D341Med (cell line): ENCODE results near the gene RNF13.

Experiments
- DNase-seq: peaks from one replicate; pipeline ENCODE4 v3.0.0; 2012; ENCODE audit warnings: low spot score

Gene RNF13

DNA sequence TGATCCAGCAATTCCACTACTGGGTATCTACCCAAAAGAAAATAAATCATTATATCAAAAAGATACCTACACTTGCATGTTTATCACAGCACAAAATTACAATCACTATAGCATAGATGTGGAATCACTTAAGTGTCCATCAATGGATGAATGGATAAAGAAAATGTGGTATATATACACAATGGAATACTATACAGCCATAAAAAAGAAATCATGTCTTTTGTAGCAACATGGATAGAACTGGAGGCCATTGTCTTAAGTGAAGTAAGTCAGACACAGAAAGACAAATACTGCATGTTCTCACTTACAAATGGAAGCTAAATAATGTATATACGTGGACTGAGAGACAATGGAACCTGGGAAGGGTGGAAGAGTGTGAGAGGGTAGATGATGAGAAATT lies 185.9 kb downstream of the RNF13 start:
- no peak for DNase-seq

DNA sequence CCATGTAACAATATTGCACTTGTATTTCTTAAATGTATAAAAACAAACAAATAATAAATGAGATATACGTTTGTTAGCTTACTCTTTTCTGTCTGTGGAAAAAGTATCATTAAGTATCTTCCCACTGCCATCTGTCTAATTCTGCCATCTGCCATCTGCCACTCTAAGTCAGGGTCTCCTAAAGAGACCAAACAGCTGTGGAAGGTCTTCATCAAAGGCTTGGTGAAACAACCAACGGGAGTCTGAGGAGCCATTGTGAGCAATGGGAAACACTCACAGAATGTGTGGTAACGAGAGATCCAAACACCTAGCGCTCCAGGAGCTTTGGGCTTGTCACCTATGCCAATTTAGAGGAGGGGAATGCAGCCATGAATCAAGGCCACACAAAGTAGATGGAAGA lies 186.4 kb downstream of the RNF13 start:
- no peak for DNase-seq

DNA sequence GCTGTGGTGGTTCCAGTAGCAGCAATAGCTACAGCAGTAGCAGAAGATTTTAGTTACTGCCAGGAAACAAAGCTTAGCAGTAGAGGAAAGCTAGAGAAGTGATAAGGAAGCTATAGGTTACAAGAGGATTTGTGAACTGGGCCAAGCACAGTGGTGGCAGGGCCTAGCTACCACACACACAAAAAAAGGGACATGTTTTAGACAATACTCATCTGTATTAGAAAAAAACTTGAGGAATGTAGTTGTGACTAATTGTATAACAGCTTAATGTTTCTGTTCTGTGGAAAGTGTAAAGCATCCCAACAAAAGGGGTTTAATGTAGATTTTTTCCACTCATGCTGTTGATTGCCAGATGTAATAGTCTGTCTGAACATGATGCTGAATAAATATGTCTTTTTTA lies 187.6 kb downstream of the RNF13 start:
- DNase-seq: no peak

- DNase-seq: no peak
These were observed 192.5 kb downstream of the RNF13 start for GRCh38 chr3:150005243-150006112.

GRCh38 chr3:150006794-150007193 lies 193.8 kb downstream of the RNF13 start:
- DNase-seq: no peak
